RWPE2 (cell line): ENCODE data around the gene RAB20.
"Not testable (repeated sequence)": the region's sequence is repeated elsewhere in the genome, so short reads cannot be mapped to it uniquely, and the experiment has no call there.

ENCODE experiments used
- ATAC-seq: fragments of 200-7000 bp; cut with Tn5 transposase; 3 replicates; pipeline ENCODE4 v1.9.1; 2021; ENCODE audit warnings: low read depth
- DNase-seq: peaks from one replicate; pipeline ENCODE4 v3.0.0-alpha.2; 2020; ENCODE audit warnings: low spot score
- H3K27ac ChIP-seq: fragments of 450-650 bp; 2 replicates; pipeline ENCODE4 v1.5.1; 2017; ENCODE audit warnings: mild to moderate bottlenecking; ENCODE audit not compliant: poor library complexity, severe bottlenecking
- H3K27me3 ChIP-seq: fragments of 250-450 bp; sonication (Bioruptor Pico); 2 replicates; pipeline ENCODE4 v1.5.1; 2021; ENCODE audit warnings: mild to moderate bottlenecking, moderate library complexity; ENCODE audit not compliant: insufficient read depth, poor library complexity, severe bottlenecking
- H3K36me3 ChIP-seq: fragments of 250-450 bp; sonication (Bioruptor Pico); 2 replicates; pipeline ENCODE4 v1.5.1; 2020; ENCODE audit warnings: low read depth, mild to moderate bottlenecking, moderate library complexity
- H3K4me1 ChIP-seq: fragments of 250-450 bp; sonication (Bioruptor Pico); 2 replicates; pipeline ENCODE4 v1.5.1; 2021; ENCODE audit warnings: mild to moderate bottlenecking, moderate library complexity; ENCODE audit not compliant: insufficient read depth, poor library complexity, severe bottlenecking
- H3K4me3 ChIP-seq: fragments of 250-450 bp; sonication (Bioruptor Pico); 2 replicates; pipeline ENCODE4 v1.5.1; 2021; ENCODE audit warnings: mild to moderate bottlenecking, moderate library complexity; ENCODE audit not compliant: severe bottlenecking
- H3K9me3 ChIP-seq: fragments of 250-450 bp; sonication (Bioruptor Pico); 2 replicates; pipeline ENCODE4 v1.5.1; 2021; ENCODE audit warnings: mild to moderate bottlenecking, moderate library complexity; ENCODE audit not compliant: severe bottlenecking
- CTCF ChIP-seq: fragments of 450-650 bp; IDR thresholded peaks from one replicate; pipeline ENCODE4 v1.5.1; 2017; ENCODE audit warnings: mild to moderate bottlenecking, moderate library complexity; ENCODE audit not compliant: poor library complexity, severe bottlenecking

RAB20 gene

GRCh38 chr13:110491869-110492678 is 69.4 kb downstream of the RAB20 start:
- no peak for TF ChIP-seq CTCF
- DNase-seq (no peak), ATAC-seq (no peak)
- peaks cover 85% of the 10 kb centered on the region for H3K36me3 ChIP-seq
- H3K9me3 ChIP-seq, result no peaks in the 10 kb centered on the region
- H3K4me3 ChIP-seq, result no peak overlapping the region
- H3K27me3 ChIP-seq, result no peaks in the 10 kb centered on the region
- no peak overlapping the region for H3K27ac ChIP-seq
- H3K4me1 ChIP-seq, result no peaks in the 10 kb centered on the region

GRCh38 chr13:110490009-110490770 is 71.3 kb downstream of the RAB20 start:
- Histone ChIP-seq H3K4me1 (no peaks in the 10 kb centered on the region), H3K27ac (no peak overlapping the region), H3K27me3 (no peaks in the 10 kb centered on the region), H3K36me3 (peaks cover 87% of the 10 kb centered on the region), H3K9me3 (no peaks in the 10 kb centered on the region), H3K4me3 (no peak overlapping the region)
- ATAC-seq (no peak), DNase-seq (no peak)
- no peak for TF ChIP-seq CTCF

GRCh38 chr13:110486880-110487279 is 74.6 kb downstream of the RAB20 start:
- not testable (repeated sequence) for ATAC-seq, H3K27ac ChIP-seq, H3K4me3 ChIP-seq, H3K27me3 ChIP-seq, H3K4me1 ChIP-seq, H3K9me3 ChIP-seq, DNase-seq
- H3K36me3 ChIP-seq, result peaks cover 87% of the 10 kb centered on the region

GRCh38 chr13:110486061-110486715 is 75.3 kb downstream of the RAB20 start:
- Histone ChIP-seq H3K4me3 (no peak overlapping the region), H3K9me3 (no peaks in the 10 kb centered on the region), H3K4me1 (no peaks in the 10 kb centered on the region), H3K27me3 (no peaks in the 10 kb centered on the region), H3K27ac (no peak overlapping the region), H3K36me3 (peaks cover 80% of the 10 kb centered on the region)
- no peak for TF ChIP-seq CTCF
- DNase-seq (no peak), ATAC-seq (no peak; the same call in 2 of the 3 replicates)

GRCh38 chr13:110485604-110486003 is 75.9 kb downstream of the RAB20 start:
- no peak overlapping the region for H3K27ac ChIP-seq
- no peak for ATAC-seq
- DNase-seq, result no peak

More at GRCh38 chr13:110485604-110486003, 75.9 kb downstream of the RAB20 start:
- no peaks in the 10 kb centered on the region for H3K27me3 ChIP-seq
- no peaks in the 10 kb centered on the region for H3K9me3 ChIP-seq
- H3K4me1 ChIP-seq, result no peaks in the 10 kb centered on the region
- no peak overlapping the region for H3K4me3 ChIP-seq
- no peak for TF ChIP-seq CTCF
- peaks cover 74% of the 10 kb centered on the region for H3K36me3 ChIP-seq
